Posterior cingulate gyrus (tissue), 11 donors: Measurements from ENCODE around the gene NFYC.

Experiments used
- DNase-seq, 10 donors: peaks; one replicate each; pipeline versions ENCODE4 v3.0.0 to v3.0.0-alpha.2; 2020 to 2021; ENCODE audit warnings: mixed read lengths in 3 of 10
- intact Hi-C: fragments of 100-400 bp; cut with DNase I; formaldehyde crosslinking; loops from one replicate; pipeline ENCODE4 v1.15.1; 2023

The NFYC gene

GRCh38 chr1:40774266-40774998, 82.9 kb downstream of the NFYC start:
- DNase-seq: peak in 7 of 10 donors; percentile 44 to 93 (median 55)
- intact Hi-C loops: loop anchor here (2.0 to 5.0 kb wide), 2 partner anchors 62 to 76 kb away; no protein-coding TSS in a partner anchor

- no peak for DNase-seq
- intact Hi-C loops: no loop called here
These were observed 85.0 kb downstream of the NFYC start for GRCh38 chr1:40776236-40777072.

GRCh38 chr1:40777224-40777970, 85.9 kb downstream of the NFYC start:
- no peak for DNase-seq
- intact Hi-C loops: no loop called here

- intact Hi-C loops: loop anchor here (10.0 kb wide), 2 partner anchors 166 to 174 kb away; no protein-coding TSS in a partner anchor
- DNase-seq: peak in 1 of 10 donors; percentile 44
These were observed 89.4 kb downstream of the NFYC start for GRCh38 chr1:40780678-40781607.

- DNase-seq: no peak
- intact Hi-C loops: loop anchor here (10.0 kb wide), 2 partner anchors 167 to 173 kb away; no protein-coding TSS in a partner anchor
These were observed 90.1 kb downstream of the NFYC start for GRCh38 chr1:40781608-40781971.

- intact Hi-C loops: loop anchor here (10.0 kb wide), 2 partner anchors 168 to 172 kb away; no protein-coding TSS in a partner anchor
- peak in 3 of 10 donors; percentile 59 to 74 (median 71) for DNase-seq
These were observed 91.0 kb downstream of the NFYC start for GRCh38 chr1:40782371-40782956.

GRCh38 chr1:40783001-40783905, 91.7 kb downstream of the NFYC start, which contains the start of gene KCNQ4:
Gene KCNQ4, plus strand, starts transcription at chr1:40783787. Its CDS starts 307 bp downstream, at chr1:40784094.
- intact Hi-C loops: loop anchor here (10.0 kb wide), 2 partner anchors 168 to 172 kb away; no protein-coding TSS in a partner anchor
- peak in 7 of 10 donors; percentile 27 to 90 (median 49) for DNase-seq

GRCh38 chr1:40784141-40784770, 92.8 kb downstream of the NFYC start:
- intact Hi-C loops: loop anchor here (10.0 kb wide), 2 partner anchors 169 to 171 kb away; no protein-coding TSS in a partner anchor
- peak in 3 of 10 donors; percentile 70 to 86 (median 75) for DNase-seq

GRCh38 chr1:40784771-40785151, 93.3 kb downstream of the NFYC start:
- DNase-seq: peak in 3 of 10 donors; percentile 46 to 73 (median 61)
- intact Hi-C loops: loop anchor here (10.0 kb wide), 2 partner anchors 170 kb away; no protein-coding TSS in a partner anchor

- intact Hi-C loops: loop anchor here (10.0 kb wide), 2 partner anchors 169 to 171 kb away; no protein-coding TSS in a partner anchor
- DNase-seq: peak in 2 of 10 donors; percentile 35 to 50
These were observed 93.9 kb downstream of the NFYC start for GRCh38 chr1:40785446-40785845.

GRCh38 chr1:40786171-40786994, 94.9 kb downstream of the NFYC start:
- intact Hi-C loops: loop anchor here (10.0 kb wide), 2 partner anchors 168 to 172 kb away; no protein-coding TSS in a partner anchor
- DNase-seq: peak in 3 of 10 donors; percentile 8 to 66 (median 62)

- intact Hi-C loops: loop anchor here (10.0 kb wide), 2 partner anchors 168 to 172 kb away; no protein-coding TSS in a partner anchor
- DNase-seq: peak in 3 of 10 donors; percentile 40 to 65 (median 41)
These were observed 95.6 kb downstream of the NFYC start for GRCh38 chr1:40786995-40787705.

- intact Hi-C loops: loop anchor here (10.0 kb wide), 2 partner anchors 167 to 173 kb away; no protein-coding TSS in a partner anchor
- peak in 2 of 10 donors; percentile 57 to 71 for DNase-seq
These were observed 96.4 kb downstream of the NFYC start for GRCh38 chr1:40787737-40788560.
